Keratinocyte (primary cell): ENCODE measurements around the gene CABLES2.

Source experiments
- CTCF ChIP-seq, 3 experiments: IDR thresholded peaks in 1 of 3; conservative IDR thresholded peaks in 1 of 3; optimal IDR thresholded peaks in 1 of 3; 2 replicates in 2 of 3; 3 replicates in 1 of 3; pipeline versions ENCODE3 to v1.5.1; 2011; ENCODE audit warnings: low read length in 3 of 3, mild to moderate bottlenecking in 3 of 3, moderate library complexity in 2 of 3, control low read depth in 1 of 3, inconsistent platforms in 1 of 3; ENCODE audit not compliant: insufficient read depth in 2 of 3; ENCODE audit errors: extremely low read depth in 1 of 3
- EZH2 ChIP-seq: IDR thresholded peaks from one replicate; pipeline ENCODE4 v1.6.1; 2012; ENCODE audit warnings: inconsistent platforms, mild to moderate bottlenecking, low read length, moderate library complexity

GRCh38 chr20:62354031-62354808 lies 52.9 kb downstream of the CABLES2 start:
- no peak for TF ChIP-seq CTCF (optimal IDR thresholded peaks at IDR 0.05 in 1 of 3, IDR thresholded peaks at IDR 0.05 in 1 of 3, conservative IDR thresholded peaks at IDR 0.05 in 1 of 3; ENCODE audit: extremely low read depth in 1 of 3, insufficient read depth in 2 of 3, low read length in 3 of 3)
- TF ChIP-seq EZH2, result no peak
